K562 (cell line): ENCODE measurements around the gene GALNS. TPM values are rescaled to one million over a fixed set of nuclear protein-coding genes. Genes with fewer than 3 reads are reported as not detected.

Experiments used
- ATAC-seq: fragments of 200-7000 bp; cut with Tn5 transposase; 3 replicates; pipeline ENCODE4 v1.9.1; 2020; ENCODE audit warnings: moderate library complexity
- BruUV-seq: library from RNA; stranded (reverse); fragments of 400-500 nt; replicated peaks from 2 replicates; lab custom pipeline; 2021; lab: Mats Ljungman, UMichigan
- CTCF ChIA-PET: fragments of 300-600 bp; formaldehyde crosslinking; extraction: SDS; loops from one replicate; lab custom pipeline; 2021; ENCODE audit warnings: low intra/inter-chr PET ratio; lab: Yijun Ruan, JAX
- POLR2A ChIA-PET: fragments of 300-600, 350-650 bp; sonication (Branson Sonifier 250); formaldehyde crosslinking; extraction: SDS; loops from one replicate; lab custom pipeline; 2021; ENCODE audit warnings: antibody characterized with exemption, inconsistent platforms; lab: Yijun Ruan, JAX
- DNase-seq, 4 experiments: peaks; one replicate each; pipeline versions ENCODE4 v3.0.0 to v3.0.0-alpha.2; 2011 to 2018; ENCODE audit warnings: low spot score in 3 of 4, mixed read lengths in 3 of 4; ENCODE audit errors: extremely low read depth in 1 of 4
- FAIRE-seq: peaks from 2 replicates; lab custom pipeline; 2011; peaks lifted over from hg19 to GRCh38; lab: Jason Lieb, UNC
- H2AFZ ChIP-seq: 2 replicates; pipeline ENCODE4 v1.6.0; 2011; ENCODE audit warnings: low read depth, low read length, control low read depth, inconsistent platforms
- H3K27ac ChIP-seq: fragments of 200-600 bp; 3 replicates; pipeline ENCODE4 v1.8.0; 2011; ENCODE audit warnings: low read depth, mild to moderate bottlenecking, control low read depth, inconsistent platforms, low read length, moderate library complexity, mixed read lengths; ENCODE audit errors: extremely low read depth
- H3K27me3 ChIP-seq, 2 experiments: fragments of 300-600 bp in 1 of 2; 2 replicates in 1 of 2; 3 replicates in 1 of 2; pipeline versions ENCODE4 v1.6.0 to v1.8.0; 2011; ENCODE audit warnings: inconsistent platforms in 2 of 2, low read length in 2 of 2, mild to moderate bottlenecking in 1 of 2, mixed read lengths in 1 of 2, moderate library complexity in 1 of 2; ENCODE audit not compliant: control insufficient read depth in 2 of 2, insufficient read depth in 2 of 2
- H3K36me3 ChIP-seq: fragments of 300-600 bp; 3 replicates; pipeline ENCODE4 v1.8.0; 2011; ENCODE audit warnings: mild to moderate bottlenecking, low read length, inconsistent platforms; ENCODE audit not compliant: control insufficient read depth, insufficient read depth
- H3K4me1 ChIP-seq, 2 experiments: fragments of 200-600 bp in 1 of 2; replicated peaks in 1 of 2; 2 replicates in 1 of 2; 3 replicates in 1 of 2; pipeline versions ENCODE4 v1.5.1 to v1.8.0; 2011; ENCODE audit warnings: inconsistent platforms in 2 of 2, low read length in 2 of 2, mild to moderate bottlenecking in 1 of 2, mixed read lengths in 1 of 2, moderate library complexity in 1 of 2; ENCODE audit not compliant: control insufficient read depth in 2 of 2, insufficient read depth in 2 of 2
- H3K4me2 ChIP-seq: 2 replicates; pipeline ENCODE4 v1.6.1; 2011; ENCODE audit warnings: low read length, control low read depth, inconsistent platforms, mixed read lengths; ENCODE audit not compliant: insufficient read depth
- H3K4me3 ChIP-seq: fragments of 200-600 bp; sonication (generic), shearing (Covaris generic); 2 replicates; pipeline ENCODE4 v1.5.1; 2016; ENCODE audit warnings: control low read depth, inconsistent platforms
- H3K79me2 ChIP-seq: fragments of 200-600 bp; 3 replicates; pipeline ENCODE4 v1.8.0; 2011; ENCODE audit warnings: low read length, inconsistent platforms; ENCODE audit not compliant: control insufficient read depth, insufficient read depth
- H3K9ac ChIP-seq, 2 experiments: 2 replicates each; pipeline versions ENCODE4 v1.6.0 to v1.6.1; 2011; ENCODE audit warnings: low read depth in 2 of 2, low read length in 2 of 2, control low read depth in 1 of 2, inconsistent platforms in 1 of 2, mild to moderate bottlenecking in 1 of 2, mixed read lengths in 1 of 2; ENCODE audit not compliant: insufficient read depth in 1 of 2
- H3K9me1 ChIP-seq: one replicate; pipeline ENCODE4 v1.6.0; 2011; ENCODE audit warnings: inconsistent platforms, mild to moderate bottlenecking, low read length, moderate library complexity; ENCODE audit not compliant: control insufficient read depth, insufficient read depth
- H3K9me3 ChIP-seq: replicated peaks from 2 replicates; pipeline ENCODE4 v1.5.1; 2011; ENCODE audit warnings: low read depth, low read length, inconsistent platforms; ENCODE audit not compliant: control insufficient read depth, insufficient read depth
- H4K20me1 ChIP-seq: replicated peaks from 2 replicates; pipeline ENCODE4 v1.6.1; 2011; ENCODE audit warnings: low read length, inconsistent platforms, mixed read lengths; ENCODE audit not compliant: control insufficient read depth, insufficient read depth
- MYNN ChIP-seq, 2 experiments: sonication (generic); formaldehyde crosslinking in 1 of 2; IDR thresholded peaks; 2 replicates each; pipeline versions ENCODE4 v1.5.0 to v1.6.1; 2016 to 2020; ENCODE audit warnings: antibody characterized with exemption in 1 of 2, missing genetic modification reagents in 1 of 2
- NFRKB ChIP-seq: fragments of 450-650 bp; IDR thresholded peaks from 2 replicates; pipeline ENCODE4 v1.6.1; 2016; ENCODE audit warnings: low read depth
- RBFOX2 ChIP-seq: fragments of 200-400 bp; formaldehyde crosslinking; IDR thresholded peaks from 2 replicates; pipeline ENCODE4 v1.6.1; 2017; ENCODE audit warnings: low read depth, mild to moderate bottlenecking, low read length, moderate library complexity
- SNAPC5 ChIP-seq: fragments of 250-450 bp; sonication (Bioruptor Pico); IDR thresholded peaks from 2 replicates; pipeline ENCODE4 v1.8.0; 2021; ENCODE audit warnings: moderate library complexity, mild to moderate bottlenecking, inconsistent platforms
- TAF15 ChIP-seq: fragments of 200-400 bp; formaldehyde crosslinking; IDR thresholded peaks from 2 replicates; pipeline ENCODE4 v1.6.1; 2017; ENCODE audit warnings: mild to moderate bottlenecking, low read depth, low read length, moderate library complexity
- TAL1 ChIP-seq: fragments of 450-650 bp; IDR thresholded peaks from 2 replicates; pipeline ENCODE4 v1.6.1; 2016; ENCODE audit warnings: mild to moderate bottlenecking
- ZNF707 ChIP-seq: fragments of 250-450 bp; sonication (Bioruptor Pico); conservative IDR thresholded peaks from 2 replicates; pipeline ENCODE4 v1.8.0; 2022; ENCODE audit warnings: inconsistent platforms, mild to moderate bottlenecking, moderate library complexity
- WGBS: fragments of 100-300 bp; shearing (Covaris generic); methylation state at CpG from one replicate; pipeline ENCODE4 v1.1.6; 2016; ENCODE audit warnings: low coverage, mixed read lengths; ENCODE audit not compliant: insufficient coverage; ENCODE audit errors: missing lambda C conversion rate; 5-methylcytosine and 5-hydroxymethylcytosine counted together
- in situ Hi-C: fragments of 300-500 bp; cut with MboI; formaldehyde crosslinking; loops from 4 replicates; pipeline ENCODE4 v1.15.0; 2018; ENCODE audit warnings: inconsistent platforms, mixed read lengths
- intact Hi-C: fragments of 100-400 bp; cut with micrococcal nuclease; formaldehyde crosslinking; loops from 2 replicates; pipeline ENCODE4 v1.14.2; 2022
- polyA plus RNA-seq, 8 experiments: library from polyadenylated mRNA; depleted of rRNA in 4 of 8; stranded (reverse) in 5 of 8; unstranded in 3 of 8; fragments of >200 nt; fragmentation: Nextera tagmentation in 2 of 8; fragmentation: Illumina TruSeq in 1 of 8; extraction: Ambion mirVana in 2 of 8; extraction: Trizol in 1 of 8; gene quantifications; 2 replicates each; pipeline versions ENCODE4 v1.2.1 to v1.2.3, GENCODE V29; 2011 to 2014; ENCODE audit warnings: inconsistent platforms in 1 of 8, missing spikeins in 1 of 8
- total RNA-seq, 7 experiments: library from RNA; depleted of rRNA in 6 of 7; stranded (reverse); fragments of >200 nt in 6 of 7; fragmentation: Illumina TruSeq in 2 of 7; extraction: Trizol in 2 of 7; gene quantifications; 2 replicates each; pipeline versions ENCODE4 v1.2.1 to v1.2.3, GENCODE V29; 2011 to 2021; ENCODE audit warnings: low replicate concordance in 1 of 7
- TF ChIP-seq, protein P1 (sequence below), 2 experiments: fragments of 450-650 bp in 1 of 2; sonication (generic) in 1 of 2; formaldehyde crosslinking; conservative IDR thresholded peaks; 2 replicates each; pipeline versions ENCODE4 v1.4.0 to v1.8.1; 2020 to 2022; ENCODE audit warnings: mild to moderate bottlenecking in 1 of 2, missing genetic modification reagents in 1 of 2
- TF ChIP-seq, protein P2 (sequence below): sonication (generic); formaldehyde crosslinking; IDR thresholded peaks from 2 replicates; pipeline ENCODE4 v1.9.0; 2022; ENCODE audit warnings: mild to moderate bottlenecking, missing genetic modification reagents

Gene GALNS
- total and polyA plus RNA-seq, 9 of the 15 experiments (the other 6 are each of a cell fraction or from before 2014, with no cell fraction given): 0.38 to 13.2 (median 4.3) TPM

DNA sequence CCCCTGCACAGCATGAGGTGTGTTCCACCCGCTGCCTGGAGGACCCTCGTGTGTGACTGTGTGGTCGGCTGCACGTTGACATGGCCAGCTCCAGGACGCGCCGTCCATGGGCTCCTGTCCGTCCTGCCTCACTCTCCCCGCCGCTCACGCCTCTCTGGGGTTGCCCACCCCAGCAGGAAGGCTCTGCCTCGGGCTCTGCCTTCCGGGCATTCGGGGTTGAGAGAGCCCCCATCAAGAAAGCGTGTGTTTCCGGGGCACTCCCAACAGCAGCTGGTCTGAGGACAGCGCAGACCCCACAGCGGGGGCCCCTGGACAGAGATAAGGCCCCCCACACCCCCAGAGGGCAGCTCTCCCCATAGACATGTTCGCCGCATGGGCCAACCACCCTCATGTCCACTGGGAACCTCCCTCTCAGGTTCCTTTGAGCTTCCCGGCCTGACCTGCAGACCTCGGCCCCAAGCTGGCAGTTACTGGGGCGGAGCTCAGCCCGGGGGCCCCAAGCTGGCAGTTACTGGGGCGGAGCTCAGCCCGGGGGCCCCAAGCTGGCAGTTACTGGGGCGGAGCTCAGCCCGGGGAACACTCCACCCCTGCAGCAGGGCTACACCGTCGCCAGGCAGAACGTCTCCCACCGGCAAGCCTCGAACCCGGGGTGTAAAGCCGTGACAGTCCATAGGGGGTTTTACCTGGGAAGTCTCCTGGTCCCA, 63.3 kb downstream of the GALNS start (continued):
- TF ChIP-seq MYNN (IDR thresholded peaks at IDR 0.05): no peak
- TF ChIP-seq MYNN (CRISPR knock-in tag; IDR thresholded peaks at IDR 0.05): no peak
- no peak for TF ChIP-seq NFRKB
- TF ChIP-seq SNAPC5: no peak
- TF ChIP-seq, protein P1, sequence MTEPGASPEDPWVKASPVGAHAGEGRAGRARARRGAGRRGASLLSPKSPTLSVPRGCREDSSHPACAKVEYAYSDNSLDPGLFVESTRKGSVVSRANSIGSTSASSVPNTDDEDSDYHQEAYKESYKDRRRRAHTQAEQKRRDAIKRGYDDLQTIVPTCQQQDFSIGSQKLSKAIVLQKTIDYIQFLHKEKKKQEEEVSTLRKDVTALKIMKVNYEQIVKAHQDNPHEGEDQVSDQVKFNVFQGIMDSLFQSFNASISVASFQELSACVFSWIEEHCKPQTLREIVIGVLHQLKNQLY (CRISPR knock-in tag; conservative IDR thresholded peaks at IDR 0.05): no peak
- TF ChIP-seq TAL1: no peak
- TF ChIP-seq ZNF707 (CRISPR knock-in tag): no peak
- peak; percentile 25; the same call in 1 of the 2 replicates for TF ChIP-seq RBFOX2

DNA sequence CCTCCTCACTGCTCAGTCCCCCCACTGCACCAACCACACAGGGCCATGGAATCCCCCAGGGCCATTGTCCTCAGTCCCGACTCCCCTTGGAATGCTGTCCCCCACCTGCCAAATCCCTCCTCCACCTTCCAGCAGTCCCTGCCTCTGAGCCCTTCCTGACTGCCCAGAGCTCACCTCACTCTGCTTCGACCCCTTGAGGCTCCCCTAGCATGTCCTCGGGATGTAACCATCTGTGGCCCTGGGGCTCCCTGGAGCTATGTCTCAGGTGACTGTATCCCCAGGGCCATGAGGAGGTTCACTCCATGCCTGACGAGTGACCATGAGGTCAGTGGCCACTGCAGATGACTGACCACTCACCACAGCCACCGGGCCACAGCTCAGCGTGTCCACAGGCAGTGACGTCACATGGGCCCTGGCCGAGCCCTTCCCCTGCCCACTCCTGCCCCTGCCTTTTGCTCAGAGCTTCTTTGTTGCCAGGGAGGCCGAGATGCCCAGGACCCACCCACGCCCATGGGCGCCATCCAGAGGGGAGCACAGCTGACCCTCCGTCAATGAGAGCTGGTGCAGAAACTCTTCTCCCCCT, 64.0 kb downstream of the GALNS start:
- no TSS peak for BruUV-seq
- Histone ChIP-seq H3K27me3 (no peaks in the 10 kb centered on the region), H3K36me3 (no peaks in the 10 kb centered on the region), H3K27ac (no peak overlapping the region), H3K4me1 (peaks cover 11 to 43% of the 10 kb centered on the region in 2 experiments), H3K9me3 (no peaks in the 10 kb centered on the region), H3K79me2 (no peaks in the 10 kb centered on the region), H2AFZ (no peak overlapping the region), H3K4me3 (no peak overlapping the region), H4K20me1 (no peaks in the 10 kb centered on the region), H3K9me1 (no peaks in the 10 kb centered on the region), H3K4me2 (no peak overlapping the region), H3K9ac (peak overlapping the region in 1 of 2 experiments; percentile 66; a peak in 2 of 4 replicates)
- DNase-seq (no peak), ATAC-seq (peak; percentile 35; the same call in 2 of the 3 replicates), FAIRE-seq (no peak)
- CTCF ChIA-PET: no interaction called here
- in situ Hi-C loops: no loop called here
- 71% methylated on average over 11 of the region's 12 CpGs for WGBS
- POLR2A ChIA-PET: interaction anchor here (0.7 to 2.9 kb wide), 10 partner anchors 8 to 204 kb away, joined by 3 to 18 read pairs (median 4); partner anchors contain the start of genes APRT and PIEZO1
- intact Hi-C loops: no loop called here
- TF ChIP-seq, protein P2, sequence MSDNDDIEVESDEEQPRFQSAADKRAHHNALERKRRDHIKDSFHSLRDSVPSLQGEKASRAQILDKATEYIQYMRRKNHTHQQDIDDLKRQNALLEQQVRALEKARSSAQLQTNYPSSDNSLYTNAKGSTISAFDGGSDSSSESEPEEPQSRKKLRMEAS (CRISPR knock-in tag): 0 out of 2 replicates have a peak, but pooled peaks have one; percentile 8
- no peak for TF ChIP-seq TAF15
